Measurements from ENCODE around the gene TH.

GRCh38 chr11:2167141-2168045, 4.2 kb downstream of the TH start:
- TF ChIP-seq POLR2A (IDR thresholded peaks at IDR 0.05; ENCODE audit: low read depth, low read length) (no peak), POLR2AphosphoS5 (IDR thresholded peaks at IDR 0.05; ENCODE audit: low read depth, low read length) (no peak), TAF1 (IDR thresholded peaks at IDR 0.05; ENCODE audit: borderline replicate concordance, low read depth, low read length) (no peak)
